OCI-LY1 (cell line): Measurements from ENCODE around the gene SETMAR.

ENCODE experiments used
- CTCF ChIP-seq: fragments of 200-600 bp; sonication (generic), shearing (Covaris generic); IDR thresholded peaks from 2 replicates; pipeline ENCODE4 v1.5.1; 2017; ENCODE audit warnings: mild to moderate bottlenecking, antibody characterized with exemption, low read length, moderate library complexity, mixed read lengths
- EZH2 ChIP-seq: fragments of 200-600 bp; sonication (generic), shearing (Covaris generic); IDR thresholded peaks from 2 replicates; pipeline ENCODE4 v1.8.0; 2017; ENCODE audit warnings: borderline replicate concordance, mixed run types, mild to moderate bottlenecking, antibody characterized with exemption, low read length, moderate library complexity, mixed read lengths

GRCh38 chr3:4359805-4360502 lies 56.8 kb downstream of the SETMAR start:
- no peak for TF ChIP-seq CTCF
- TF ChIP-seq EZH2 = no peak
